DLD1 (cell line): ENCODE data around the gene UBTD1.
"Not testable (repeated sequence)": the region's sequence is repeated elsewhere in the genome, so short reads cannot be mapped to it uniquely, and the experiment has no call there.

Source experiments
- in situ Hi-C: cut with HindIII; loops from 2 replicates; pipeline ENCODE4 v1.10.0; 2017; ENCODE audit warnings: low sequenced_read_pairs

Gene UBTD1

DNA sequence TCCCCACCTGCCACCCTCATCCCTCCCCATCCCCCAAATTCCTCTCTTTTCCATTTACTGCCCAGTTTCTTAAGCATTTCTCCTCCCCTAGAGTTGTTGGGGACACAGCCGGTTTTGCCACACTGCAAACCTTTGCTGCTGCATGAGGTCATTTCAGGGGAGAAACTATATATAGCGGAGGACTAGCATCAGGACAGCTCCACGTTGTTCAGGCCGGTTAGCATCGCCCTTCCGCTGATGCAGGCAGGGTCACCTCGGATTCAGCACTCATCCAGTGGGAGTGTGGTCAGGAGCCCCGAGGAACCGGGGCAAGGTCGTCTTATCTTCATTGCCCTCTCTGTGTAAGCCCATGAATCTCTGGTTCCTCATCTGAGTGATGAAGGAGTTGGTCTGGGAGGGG is 15.6 kb downstream of the UBTD1 start:
- in situ Hi-C loops, result no loop called here

DNA sequence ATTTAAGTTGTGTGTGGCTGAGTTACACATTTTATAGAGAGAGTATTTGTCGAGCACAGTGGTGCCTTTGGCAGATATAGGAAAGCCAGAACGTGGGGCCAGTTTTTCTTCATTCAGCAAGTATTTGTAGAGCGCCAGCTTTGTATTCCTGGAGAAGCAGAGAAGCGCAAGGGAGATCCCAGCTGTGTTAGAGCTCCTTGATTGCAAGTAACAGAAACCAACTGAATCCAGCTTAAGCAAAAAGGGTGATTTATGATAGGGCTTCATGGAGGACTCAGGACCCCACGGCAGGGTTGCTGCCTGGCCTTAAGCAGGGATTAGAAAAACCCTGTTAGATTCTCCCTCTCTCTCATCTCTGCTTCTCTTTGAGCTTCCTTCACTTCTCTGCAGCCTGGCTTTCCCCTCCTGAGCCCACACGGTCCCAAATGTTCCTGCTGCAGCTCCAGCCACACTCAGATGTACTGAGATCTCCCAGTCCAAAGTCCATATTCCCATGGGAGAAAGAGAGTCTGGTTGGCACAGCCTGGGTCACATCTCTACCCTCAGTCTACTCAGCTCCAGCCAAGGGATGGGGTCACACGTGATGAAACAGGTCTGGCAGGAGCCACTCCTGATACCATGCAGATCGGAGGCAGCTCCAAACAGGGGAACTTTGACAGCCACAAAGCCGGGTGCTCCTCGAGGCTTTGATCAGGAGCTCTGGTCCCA is 16.7 kb downstream of the UBTD1 start:
- in situ Hi-C loops, result no loop called here

DNA sequence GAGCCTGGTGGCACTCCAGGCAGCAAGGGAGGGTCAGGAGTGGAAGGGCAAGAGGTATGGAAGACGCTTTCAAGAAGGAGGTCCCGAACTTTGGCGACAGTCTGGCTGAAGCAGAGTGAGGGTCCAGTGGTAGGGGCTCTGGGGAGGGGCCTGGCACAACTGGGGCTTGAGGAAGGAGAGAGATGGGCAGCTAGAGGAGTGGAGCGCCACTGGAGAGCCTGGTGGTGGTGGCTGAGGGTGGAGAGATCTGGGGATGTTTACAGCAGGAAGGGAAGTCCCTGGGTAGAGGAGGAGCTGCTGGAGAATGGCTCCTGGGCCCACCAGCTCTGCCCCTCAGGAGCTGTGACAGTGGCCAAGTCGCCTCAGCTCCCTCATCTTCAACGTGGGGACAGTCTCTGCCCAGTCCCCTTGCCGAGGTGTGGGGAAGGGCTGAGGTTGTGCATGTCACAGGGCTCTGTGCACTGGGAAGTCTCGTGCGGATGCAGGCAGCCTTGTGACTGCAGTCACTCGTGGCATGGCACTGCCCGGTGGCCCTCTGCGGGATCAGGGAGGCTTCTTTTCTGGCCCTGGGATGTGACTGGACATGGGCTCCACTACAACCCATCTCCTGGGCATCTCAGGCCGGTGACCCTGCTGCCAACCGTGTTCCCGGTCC is 18.5 kb downstream of the UBTD1 start:
- in situ Hi-C loops, result no loop called here

DNA sequence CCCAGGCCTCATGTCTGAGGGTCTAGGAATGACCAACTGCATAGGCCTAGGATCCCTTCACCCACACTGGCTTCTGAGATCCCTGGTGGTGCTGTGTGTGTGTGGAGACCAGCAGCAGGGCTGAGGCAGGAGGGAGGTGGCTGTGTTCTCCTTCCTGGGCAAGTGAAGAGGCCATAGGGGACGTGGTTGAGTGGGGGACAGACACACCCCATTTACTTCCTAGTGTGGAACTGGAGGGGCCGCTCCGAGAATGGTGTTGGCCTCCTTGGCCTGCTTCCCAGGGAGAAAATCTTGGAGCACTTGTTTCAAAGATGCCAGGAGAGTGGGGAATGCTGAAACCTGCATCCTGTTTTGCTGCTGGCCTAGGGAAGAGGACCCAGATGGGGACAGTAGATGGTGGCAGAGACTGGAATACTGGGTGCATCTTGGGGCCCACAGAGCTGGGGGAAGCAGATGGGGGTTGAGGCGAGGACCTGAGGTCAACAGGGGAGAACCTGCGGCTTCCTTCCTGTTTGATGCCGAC is 19.1 kb downstream of the UBTD1 start:
- in situ Hi-C loops, result no loop called here

DNA sequence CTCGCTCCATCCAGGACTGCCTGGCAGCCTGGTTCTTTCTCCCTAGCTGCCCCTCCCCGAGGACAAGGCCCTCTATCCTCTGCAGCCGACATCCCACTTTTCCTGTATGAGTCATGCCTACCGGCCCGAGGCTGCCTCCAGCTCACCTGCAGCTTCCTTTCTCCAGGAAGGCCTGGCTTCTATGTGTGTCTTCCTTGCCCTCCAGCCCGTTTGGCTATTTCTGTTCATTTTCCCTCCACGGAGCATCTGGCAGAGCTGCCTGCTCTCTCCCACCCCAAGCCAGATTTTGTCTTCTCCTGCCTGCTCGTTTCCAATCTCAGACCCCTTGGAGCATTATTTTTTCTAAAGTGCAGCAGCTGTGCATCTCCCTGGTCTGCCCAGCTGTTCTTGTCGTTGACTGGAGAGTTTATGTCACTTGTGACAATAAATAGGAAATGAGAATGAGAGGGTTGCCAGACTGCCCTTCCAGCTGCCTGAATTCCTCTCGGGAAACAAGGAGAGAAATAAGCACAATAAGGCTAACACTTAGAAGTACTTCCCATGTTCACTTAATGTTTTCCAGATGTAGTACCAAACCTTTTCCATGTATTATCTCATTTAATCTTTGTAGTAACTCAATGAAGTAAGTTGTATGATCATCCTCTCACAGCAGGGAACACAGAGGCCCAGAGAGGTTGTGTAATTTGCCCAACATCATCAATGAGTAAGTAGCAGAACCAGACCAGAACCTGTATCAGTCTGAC is 19.7 kb downstream of the UBTD1 start:
- in situ Hi-C loops, result no loop called here

DNA sequence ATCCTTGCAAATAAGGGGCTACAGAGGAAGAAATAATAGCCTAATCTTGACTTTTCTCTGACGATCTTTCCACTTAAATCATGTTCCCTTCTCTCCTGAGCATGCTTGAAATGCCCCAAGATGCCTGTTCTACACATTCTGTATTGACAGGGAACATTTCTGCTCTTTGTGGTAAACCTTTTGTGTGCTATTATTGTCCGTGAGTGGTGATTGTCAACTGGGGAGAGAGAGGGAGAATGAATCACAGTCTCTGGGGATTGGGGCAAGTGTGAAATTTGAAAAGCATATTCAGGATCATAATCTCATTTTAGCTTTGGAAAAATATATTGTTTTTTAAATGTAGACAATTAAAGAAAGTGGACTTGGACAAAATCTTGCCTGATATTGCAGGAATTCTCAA is 20.6 kb downstream of the UBTD1 start:
- in situ Hi-C loops, result no loop called here

DNA sequence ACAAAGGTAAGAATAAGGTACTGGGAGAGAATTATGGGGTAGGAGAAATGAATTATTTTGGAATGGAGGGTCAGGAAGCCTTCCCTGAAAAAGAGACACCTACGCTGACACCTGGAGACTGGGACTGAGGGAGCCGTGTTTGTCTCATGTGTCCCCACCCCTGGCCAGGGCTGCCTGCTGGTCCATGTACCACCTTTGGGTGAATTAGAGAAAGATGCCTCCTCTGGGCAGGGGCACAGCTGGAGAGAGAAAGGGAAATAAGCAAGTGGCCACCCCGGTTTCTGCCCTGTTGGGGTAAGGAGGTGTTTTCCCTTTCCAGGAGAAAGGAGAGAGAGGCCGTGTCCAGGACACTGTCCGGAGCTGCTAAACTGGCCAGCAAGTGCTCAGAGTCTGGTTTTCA is 21.8 kb downstream of the UBTD1 start:
- in situ Hi-C loops, result no loop called here

DNA sequence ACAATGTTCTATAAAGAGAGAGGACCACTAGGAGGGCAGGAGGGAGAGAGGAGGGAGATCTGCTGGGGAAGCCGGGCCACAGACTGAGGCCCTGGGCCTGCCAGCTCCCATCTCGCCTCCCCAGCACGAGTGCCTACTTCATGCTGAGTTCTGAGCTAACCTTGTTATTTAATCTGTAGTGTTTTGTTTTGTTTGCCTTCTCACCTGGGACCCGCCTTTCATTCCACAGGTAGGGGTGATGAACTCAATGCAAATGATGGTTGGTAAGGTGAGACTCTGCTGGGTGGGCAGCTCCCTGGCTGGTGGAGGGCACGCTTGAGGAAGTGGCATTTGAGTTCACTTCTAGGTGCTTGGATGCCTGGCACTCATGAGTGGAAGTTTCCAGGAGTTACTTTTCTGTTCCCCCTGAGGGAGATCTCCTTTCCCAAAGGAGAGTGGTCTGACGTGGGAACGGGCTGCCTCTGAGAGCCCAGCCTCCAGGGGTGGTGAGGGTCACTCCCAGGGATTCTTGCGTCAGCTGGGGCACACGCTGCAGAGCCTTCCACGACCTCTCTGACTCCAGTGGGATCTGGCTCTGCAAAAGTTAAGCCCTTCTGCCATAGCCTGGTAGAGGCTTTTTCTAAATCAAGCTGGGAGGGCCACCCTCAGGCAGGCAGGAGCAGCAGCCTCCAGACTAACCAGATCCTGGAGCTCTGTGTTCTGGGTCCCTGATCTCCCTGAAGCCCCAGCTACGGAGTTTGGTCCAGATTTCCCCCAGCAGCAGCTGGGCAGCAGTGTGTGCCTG is 22.4 kb downstream of the UBTD1 start:
- in situ Hi-C loops, result no loop called here

DNA sequence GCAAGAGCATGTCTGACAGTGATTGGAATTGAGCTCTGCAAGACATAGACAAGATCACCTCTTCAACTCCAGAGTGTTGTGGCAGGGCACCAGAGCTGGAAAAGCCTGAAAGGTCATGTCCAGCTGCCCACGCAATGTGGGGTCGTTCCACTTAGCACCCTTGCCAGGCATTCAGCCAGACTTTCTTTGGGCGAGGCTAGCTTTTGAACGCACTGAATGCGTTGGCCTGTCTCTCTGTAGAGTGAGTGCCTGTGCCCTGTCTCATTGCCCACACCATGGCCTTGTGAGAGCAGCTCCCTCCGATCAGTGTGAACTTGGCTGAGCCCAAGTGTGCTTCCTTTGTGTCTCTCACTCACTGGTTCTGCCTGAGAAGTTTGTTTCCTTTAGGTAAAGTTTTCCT is 23.3 kb downstream of the UBTD1 start:
- in situ Hi-C loops, result no loop called here

DNA sequence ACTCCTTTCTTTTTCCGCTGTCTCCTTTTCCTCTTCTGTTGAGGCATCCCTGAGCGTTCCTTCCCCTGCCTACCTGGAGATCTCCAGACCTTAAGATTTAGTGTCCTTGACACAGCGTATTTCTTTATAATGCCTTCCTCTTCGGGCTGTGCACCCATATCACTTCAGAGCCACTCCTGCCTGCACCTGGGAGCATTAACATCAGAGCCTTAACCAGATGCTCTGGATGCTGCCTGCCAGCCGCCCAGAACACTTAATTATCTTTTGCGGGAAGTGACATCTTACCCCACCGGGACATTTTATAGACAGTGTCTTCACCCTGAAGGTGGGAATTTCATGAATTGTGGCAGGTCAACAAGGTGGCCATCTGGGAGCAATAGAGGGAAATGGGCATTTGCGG is 24.2 kb downstream of the UBTD1 start:
- in situ Hi-C loops, result no loop called here

DNA sequence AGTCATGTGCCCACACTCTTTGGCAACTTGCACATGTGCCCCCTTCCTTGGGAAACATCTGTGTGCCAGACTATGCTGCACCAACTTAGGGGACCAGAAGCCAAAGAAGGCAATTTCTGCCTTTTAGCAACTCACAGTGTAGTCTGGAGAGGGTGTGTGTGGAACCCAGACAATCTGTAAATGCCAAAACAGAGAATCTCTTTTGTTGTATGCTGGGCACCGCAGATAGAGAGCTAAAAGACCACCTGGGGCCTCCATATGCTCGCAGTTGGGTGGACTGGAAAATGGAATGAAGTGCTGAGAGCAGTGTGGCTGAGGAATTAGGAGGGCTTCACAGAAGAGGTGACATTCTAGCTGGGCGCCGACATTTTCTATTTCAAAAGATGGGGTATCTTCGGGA is 26.4 kb downstream of the UBTD1 start:
- in situ Hi-C loops, result no loop called here

DNA sequence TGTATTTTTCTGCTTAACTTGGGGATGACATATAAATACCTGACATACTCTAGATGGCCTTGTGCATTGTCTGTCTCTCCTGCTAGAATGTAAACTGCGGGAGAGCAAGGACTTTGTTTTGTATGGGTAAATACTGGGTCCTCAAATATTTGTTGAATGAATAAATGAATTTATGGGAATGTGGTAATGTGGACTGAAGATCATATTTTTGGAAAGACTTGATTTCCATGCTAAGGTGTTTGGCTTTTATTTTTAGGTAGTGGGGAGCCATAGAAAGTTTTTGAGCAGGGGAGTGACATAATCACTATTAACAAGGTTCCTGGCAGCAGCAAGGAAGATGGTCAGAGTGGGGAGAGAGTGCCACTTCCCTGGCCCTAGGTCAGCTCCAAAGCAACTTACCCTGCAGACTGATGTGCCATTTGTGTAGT is 27.0 kb downstream of the UBTD1 start:
- in situ Hi-C loops, result no loop called here

DNA sequence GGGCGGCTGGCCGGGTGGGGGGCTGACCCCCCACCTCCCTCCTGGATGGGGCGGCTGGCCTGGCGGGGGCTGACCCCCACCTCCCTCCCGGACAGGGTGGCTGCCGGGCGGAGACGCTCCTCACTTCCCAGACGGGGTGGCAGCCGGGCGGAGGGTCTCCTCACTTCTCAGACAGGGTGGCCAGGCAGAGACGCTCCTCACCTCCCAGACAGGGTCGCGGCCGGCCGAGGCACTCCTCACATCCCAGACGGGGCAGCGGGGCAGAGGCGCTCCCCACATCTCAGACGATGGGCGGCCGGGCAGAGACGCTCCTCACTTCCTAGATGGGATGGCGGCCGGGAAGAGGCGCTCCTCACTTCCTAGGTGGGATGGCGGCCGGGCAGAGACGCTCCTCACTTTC is 30.2 kb downstream of the UBTD1 start:
- in situ Hi-C loops, result not testable (repeated sequence)

DNA sequence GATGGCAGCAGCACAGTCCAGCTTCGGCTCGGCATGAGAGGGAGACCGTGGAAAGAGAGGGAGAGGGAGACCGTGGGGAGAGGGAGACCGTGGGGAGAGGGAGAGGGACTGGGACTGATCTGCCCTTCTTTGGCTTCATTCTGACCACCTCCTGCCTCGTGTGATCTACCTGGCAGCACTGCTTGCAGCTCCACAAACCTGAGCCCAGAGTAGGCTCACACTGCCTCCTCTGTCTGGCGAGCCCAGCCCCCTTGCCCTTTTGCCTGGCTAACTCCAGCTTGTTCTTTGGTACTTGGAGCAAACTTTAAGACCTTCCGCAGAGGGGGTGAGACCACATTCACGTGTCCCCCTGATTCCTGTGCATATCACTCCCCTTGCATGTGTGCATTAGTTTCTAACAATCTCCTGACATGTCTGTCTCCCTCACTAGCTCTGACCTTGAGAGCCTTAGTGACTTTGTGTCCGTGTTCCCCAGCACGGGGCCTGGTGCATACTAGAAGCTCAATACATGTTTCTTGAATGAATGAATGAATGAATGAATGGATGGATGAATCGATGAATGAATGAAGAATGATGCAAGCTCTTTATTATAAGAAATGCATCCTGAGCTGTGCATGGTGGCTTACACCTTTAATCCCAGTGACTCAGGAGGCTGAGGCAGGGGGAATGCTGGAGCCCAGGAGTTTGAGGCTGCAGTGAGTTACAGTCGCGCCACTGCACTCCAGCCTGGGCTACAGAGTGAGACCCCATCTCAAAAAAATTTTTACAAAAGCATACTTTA is 31.2 kb downstream of the UBTD1 start:
- in situ Hi-C loops, result loop anchor here (10.0 kb wide), 1 partner anchor 65 kb away; no protein-coding TSS in a partner anchor

DNA sequence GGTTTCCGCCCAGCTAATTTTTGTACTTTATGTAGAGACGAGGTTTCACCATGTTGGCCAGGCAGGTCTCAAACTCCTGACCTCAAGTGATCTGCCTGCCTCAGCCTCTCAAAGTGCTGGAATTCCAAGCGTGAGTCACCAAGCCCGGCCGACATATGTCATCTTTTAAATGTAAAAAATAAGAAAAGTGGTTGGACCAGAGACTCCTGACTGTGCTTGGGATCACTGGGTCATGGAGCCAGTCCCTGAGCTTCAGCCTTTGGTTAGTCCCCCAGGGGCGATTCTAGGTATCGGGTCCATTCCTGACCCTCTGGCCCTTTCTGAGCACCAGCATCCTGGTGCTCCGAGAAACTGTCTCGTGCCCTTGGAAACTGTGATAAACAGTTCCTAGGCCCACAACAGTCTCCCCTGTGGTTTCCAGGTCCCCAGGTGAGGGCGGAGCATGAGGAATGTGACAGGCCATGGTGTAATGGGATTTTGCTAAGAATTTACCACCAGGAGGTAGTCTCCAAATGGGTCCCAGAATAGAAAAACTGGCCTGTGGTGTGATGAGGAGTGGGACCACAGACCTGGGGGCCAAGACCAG is 32.8 kb downstream of the UBTD1 start:
- in situ Hi-C loops, result loop anchor here (10.0 kb wide), 1 partner anchor 63 kb away; no protein-coding TSS in a partner anchor

DNA sequence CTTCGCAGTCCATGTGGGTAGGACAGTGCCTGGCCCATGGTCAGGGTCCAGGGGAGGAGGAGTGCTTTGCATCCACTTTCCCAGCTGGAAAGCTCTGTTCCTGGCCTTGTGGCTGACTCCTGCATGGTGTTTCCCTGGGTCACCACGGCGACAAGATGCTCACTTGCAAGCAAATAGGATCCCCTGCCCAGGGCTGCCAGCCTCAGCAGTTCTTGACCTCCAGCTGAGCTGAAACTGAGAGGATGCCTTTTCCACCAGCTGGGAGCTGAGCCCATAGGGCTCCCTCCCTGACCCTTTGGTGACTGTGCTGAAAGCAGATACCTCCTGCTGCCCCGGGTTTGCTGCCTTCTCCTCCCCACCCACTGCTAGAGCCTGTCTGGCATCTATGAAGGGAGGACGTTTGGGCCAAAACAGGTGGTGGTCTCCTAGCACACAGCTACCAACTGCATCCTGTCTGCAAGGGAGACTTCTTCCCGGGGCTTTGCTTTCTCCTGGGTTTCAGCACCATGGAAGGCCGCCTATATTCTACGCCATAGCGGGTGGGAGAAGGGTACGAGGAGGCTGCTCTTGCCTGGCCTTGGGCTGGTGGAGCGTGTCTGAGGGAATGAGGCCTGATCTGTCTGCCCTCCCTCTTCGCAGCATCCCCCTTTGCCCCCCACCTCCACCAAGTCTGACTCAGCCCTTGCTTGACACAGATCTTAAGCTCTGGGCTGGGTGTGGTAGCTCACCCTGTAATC is 34.4 kb downstream of the UBTD1 start:
- in situ Hi-C loops, result loop anchor here (10.0 kb wide), 1 partner anchor 62 kb away; no protein-coding TSS in a partner anchor

DNA sequence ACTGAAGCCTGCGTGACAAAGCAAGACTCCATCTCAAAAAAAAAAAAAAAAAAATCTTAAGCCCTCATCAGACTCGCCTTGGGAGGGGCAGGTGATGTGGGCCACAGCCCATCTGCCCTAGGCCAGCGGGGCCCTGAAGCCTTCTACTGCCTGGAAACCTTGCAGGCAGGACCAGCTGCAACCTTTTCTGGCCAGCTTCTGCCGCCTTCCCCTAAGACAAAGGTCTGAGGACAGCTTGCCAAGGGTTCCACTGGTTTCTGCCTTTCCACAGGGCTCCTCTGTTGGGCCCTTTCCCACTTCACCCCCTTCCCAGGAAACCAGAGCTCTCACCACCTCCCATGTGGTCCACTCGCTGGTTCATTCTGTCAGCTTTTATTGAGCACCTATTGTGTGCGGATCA is 35.2 kb downstream of the UBTD1 start:
- in situ Hi-C loops, result loop anchor here (10.0 kb wide), 1 partner anchor 61 kb away; no protein-coding TSS in a partner anchor

DNA sequence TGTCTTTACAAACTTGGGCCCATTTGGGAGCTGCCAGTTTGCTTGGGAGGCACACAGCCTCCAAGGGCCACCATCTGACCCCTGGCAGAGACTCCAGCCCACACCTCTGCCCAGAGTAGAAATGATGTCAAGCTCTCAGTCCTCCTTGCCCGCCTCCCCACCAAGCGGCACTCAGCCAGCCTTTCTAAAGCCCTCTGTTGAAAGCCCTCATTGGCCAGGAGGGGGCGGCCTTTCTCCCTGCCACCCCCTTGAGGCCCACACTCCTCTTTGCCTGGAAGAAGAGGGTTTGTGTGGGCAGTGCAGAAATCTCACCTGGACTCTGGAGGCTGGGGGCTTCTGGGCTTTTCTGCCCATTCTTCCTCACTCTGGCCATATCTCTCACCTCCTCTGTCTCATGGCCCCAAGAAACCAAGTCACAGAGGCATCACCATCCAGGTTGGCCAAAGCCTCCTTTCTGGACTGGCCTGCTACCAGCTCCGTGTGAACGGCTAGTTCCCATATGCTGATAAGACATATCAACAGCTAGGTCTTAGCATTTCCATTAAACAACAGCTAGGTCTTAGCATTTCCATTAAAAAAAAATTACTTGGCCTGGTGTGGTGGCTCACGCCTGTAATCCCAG is 36.1 kb downstream of the UBTD1 start:
- in situ Hi-C loops, result loop anchor here (10.0 kb wide), 1 partner anchor 60 kb away; no protein-coding TSS in a partner anchor
